IPS DF 4.7 (cell line): ENCODE measurements around the gene IL13RA1.
"Not testable (repeated sequence)": the region's sequence is repeated elsewhere in the genome, so short reads cannot be mapped to it uniquely, and the experiment has no call there.

Experiments
- DNase-seq: peaks from one replicate; pipeline ENCODE4 v3.0.0-alpha.2; 2013; ENCODE audit warnings: low spot score; ENCODE audit errors: extremely low read depth

IL13RA1 gene

DNA sequence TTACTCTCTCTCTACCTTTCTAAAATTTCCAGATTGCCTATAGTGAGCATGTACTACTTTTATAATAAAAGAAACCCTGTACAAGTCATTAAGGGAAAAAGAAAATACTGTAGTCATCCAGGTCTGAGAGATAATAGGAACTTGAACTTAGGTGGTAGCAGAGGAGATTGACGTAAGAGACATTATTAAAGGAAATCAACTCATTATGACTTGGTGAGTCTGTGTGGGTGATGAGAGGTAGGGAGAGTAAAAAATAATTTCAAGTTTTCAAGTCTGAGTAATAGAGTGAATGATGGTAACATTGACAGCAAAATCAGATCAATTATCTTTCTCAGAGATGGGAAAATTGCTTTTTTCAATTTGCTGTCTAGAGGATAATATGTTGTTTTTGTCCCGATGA, 52.2 kb downstream of the IL13RA1 start:
- no peak for DNase-seq

DNA sequence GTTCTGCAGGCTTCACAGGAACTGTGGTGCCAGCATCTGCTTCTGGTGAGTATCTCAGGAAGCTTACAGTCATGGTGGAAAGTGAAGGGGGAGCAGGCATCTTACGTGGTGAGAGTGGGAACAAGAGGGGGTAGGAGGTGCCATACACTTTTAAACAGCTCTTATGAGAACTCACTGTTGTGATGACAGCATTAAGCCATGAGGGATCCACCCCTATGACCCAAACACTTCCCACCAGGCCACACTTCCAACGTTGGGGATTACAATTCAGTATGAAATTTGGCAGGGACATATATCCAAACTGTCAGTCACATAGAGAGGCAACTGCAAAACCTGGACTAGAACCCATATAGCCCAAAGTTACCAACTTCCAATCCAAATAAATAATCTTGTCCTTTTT, 53.1 kb downstream of the IL13RA1 start:
- DNase-seq = no peak

DNA sequence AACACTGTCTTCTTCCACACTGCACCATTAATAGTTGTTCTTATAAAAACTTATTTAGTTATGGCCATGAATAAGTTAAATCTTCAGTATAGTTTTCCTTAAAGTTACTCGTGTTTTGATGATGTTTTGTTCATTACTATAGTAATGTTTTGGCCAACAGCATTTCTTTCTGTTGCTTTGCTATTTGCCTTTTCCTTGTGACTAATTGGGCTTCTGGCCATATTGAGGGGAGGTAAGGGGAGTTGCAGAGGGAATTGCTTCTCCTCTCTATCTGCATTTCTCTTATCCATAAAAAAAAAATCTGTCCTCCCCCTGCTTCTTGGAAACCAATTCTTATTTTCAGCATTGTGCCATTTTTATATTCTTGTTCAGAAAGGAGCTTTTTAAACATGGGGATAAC, 53.5 kb downstream of the IL13RA1 start:
- no peak for DNase-seq

DNA sequence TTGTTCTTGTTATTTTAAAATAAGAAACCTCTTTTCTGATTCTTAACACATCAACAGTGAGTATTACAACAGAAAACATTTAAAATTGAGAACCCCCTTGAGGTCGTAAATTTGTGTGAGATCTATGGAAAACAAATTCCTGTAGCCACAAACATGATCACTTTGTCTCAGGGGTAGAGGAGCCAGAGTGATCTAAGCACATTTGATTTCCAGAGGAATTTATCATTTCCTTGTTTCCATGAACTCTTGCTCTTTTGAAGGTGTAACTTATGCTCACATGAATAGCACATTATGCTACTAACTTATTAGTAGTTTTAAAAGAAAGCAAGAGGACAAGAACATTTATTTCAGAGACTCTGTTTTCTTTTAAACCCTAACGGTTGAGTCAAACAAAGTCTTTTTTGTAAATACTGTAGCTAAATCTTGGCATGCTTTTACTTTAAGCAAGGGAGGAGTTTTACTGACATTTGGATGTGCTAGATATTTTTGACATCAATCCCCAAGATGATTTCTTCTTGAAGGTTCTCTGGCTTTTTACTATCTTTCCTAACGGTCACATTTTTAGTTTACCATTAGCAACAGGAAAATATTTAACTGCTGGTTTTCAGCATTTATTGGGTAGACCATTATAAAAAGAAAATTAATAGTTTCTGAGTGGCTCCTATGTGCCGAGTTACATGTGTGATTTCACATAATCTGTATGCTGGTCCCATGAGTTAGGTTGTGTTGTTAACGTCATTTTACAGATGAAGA, 68.3 kb downstream of the IL13RA1 start:
- DNase-seq = no peak

DNA sequence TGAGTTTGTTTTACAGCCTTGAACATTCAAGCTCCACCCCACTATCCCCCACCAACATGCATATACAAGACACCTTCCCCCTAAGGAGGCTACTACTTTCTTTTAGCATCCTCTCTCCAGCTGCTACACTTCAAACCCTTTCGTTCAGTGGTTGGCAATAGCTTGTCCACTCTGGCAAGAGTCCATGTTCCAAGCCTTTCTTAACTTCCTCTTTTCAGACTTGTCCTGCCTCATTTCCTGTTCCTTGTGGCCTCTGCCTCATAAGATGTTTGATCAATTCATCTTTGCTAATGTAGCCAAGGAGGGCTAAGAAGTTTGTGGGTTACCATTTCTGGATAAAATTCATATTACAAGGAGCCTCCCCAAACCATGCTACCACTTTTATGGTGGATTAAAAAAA, 75.5 kb downstream of the IL13RA1 start:
- no peak for DNase-seq

DNA sequence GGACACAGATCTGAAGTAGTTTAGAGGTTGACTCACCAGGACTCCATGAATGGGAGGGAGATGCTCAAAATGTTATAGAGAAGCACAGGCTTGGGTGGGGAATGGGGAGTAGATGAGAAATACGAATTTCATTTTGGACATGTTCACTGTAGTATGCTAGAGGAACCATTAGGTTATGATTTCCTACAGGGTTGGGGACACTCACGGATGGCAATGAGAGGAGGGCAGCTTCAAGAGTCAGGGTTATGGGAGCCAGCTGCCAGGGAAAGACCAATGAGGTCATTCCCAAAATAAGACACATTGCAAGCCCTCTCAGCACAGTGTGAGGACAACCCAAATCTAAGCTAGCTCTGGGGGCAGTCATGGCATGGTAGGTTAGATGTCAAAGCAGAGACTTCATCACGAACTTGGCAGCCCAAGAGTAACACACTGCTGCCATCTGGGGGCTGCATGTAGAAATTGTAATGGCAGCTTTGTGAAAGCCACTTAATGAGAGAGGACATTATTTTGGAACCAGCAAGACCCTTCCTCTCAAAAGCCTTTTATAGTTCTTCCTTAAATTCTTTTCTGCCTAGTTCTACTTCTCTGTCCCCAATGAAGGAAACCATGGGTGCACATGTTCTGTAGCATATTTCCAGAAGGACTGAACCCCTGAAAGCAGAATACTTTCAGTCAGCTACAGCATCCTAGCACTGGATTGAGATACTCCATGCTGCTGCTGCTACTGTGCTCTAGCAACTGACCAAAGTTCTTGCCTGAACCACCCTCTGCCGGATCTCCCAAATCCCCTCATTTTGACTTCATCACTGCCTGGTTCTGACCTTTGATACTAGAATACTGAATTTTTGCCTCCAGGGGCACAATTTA, 80.0 kb downstream of the IL13RA1 start:
- no peak for DNase-seq

DNA sequence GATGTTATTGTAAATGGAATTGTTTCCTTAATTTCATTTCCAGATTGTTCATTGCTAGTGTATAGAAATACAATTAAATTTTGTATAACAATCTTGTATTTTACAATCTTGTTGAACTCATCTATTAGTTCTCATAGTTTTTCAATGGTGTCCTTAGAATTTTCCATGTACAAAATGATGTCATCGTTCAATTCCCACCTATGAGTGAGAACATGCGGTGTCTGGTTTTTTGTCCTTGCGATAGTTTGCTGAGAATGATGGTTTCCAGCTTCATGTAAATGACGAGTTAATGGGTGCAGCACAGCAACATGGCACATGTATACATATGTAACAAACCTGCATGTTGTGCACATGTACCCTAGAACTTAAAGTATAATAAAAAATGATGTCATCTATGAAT, 89.9 kb downstream of the IL13RA1 start:
- DNase-seq = not testable (repeated sequence)

DNA sequence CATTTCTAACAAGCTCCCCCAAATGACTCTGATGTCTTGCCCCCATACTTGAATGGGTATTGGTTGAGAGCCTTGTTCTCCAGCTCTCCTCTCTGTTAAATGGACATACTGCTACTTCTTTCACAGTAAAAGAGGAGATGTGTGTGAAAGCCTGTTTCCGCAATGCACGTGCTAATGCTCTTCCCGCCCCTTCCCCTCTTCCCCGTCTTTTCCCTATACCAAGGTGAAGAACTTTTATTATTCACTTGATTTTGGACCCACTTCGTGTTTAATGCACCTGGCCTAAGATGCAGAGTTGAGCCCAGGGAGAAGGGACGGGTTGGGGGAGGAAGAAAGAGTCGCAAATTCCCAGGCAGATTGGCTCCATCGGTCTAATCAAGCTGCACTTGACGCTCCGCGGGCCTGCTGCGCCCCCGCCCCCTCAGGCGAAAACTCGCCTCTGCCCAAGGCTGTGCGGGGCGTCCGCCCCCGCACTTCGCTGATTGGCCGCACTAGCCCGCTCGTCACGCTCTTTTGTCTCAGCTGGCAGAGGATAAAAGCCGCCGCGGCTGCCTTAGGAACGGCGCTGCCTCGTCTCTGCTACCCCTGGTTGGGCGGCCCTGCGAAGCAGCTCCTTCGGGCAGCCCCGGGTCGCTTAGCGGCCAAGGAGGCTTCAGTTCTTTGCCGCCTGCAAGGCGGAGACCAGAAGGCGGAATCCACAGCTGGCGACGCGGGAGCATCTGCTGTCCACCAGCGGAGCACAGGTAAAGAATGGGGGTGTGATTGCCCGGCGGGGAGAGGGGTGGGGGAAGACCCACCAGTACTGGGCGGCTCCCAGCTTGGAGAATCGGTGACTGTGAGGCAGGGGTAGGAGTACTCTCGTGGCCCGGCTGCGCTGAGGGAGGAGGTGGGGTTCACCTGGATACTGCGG, 96.1 kb downstream of the IL13RA1 start, which contains the start of gene ZCCHC12:
TSS of gene ZCCHC12 (plus strand) at position 562 of the 910 bp plus-strand sequence. CDS start 1,421 bp downstream, outside the sequence.
- no peak for DNase-seq

DNA sequence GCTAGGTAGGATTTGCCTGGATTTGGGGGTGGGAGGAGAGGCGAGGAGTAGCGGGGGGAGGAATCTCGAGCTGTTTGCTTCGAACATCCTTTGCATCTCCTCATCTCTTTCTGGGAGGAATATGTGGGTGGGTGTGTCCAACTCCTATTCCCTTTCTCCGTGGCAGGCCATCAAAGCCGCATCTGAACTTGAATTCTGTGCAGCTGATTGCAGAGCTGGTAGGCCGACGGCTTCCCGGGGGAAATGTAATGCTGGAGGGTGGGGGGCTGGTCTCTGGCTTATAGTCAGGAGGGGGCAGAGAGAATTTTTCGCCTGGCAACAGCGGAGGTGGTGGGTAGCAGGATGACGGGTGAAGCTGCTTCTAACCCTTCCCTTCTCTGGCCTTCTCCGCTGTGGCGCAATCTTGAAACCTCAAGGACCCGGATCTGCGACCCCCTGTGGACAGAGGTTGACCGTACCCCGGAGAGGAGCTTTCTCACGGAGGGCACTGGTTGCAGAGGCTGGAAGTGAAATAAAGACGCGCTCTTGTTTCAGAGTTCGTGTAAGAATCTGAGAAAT, 96.8 kb downstream of the IL13RA1 start:
- DNase-seq = no peak

DNA sequence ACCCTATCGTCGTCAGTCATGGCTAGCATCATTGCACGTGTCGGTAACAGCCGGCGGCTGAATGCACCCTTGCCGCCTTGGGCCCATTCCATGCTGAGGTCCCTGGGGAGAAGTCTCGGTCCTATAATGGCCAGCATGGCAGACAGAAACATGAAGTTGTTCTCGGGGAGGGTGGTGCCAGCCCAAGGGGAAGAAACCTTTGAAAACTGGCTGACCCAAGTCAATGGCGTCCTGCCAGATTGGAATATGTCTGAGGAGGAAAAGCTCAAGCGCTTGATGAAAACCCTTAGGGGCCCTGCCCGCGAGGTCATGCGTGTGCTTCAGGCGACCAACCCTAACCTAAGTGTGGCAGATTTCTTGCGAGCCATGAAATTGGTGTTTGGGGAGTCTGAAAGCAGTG, 97.8 kb downstream of the IL13RA1 start:
- no peak for DNase-seq

DNA sequence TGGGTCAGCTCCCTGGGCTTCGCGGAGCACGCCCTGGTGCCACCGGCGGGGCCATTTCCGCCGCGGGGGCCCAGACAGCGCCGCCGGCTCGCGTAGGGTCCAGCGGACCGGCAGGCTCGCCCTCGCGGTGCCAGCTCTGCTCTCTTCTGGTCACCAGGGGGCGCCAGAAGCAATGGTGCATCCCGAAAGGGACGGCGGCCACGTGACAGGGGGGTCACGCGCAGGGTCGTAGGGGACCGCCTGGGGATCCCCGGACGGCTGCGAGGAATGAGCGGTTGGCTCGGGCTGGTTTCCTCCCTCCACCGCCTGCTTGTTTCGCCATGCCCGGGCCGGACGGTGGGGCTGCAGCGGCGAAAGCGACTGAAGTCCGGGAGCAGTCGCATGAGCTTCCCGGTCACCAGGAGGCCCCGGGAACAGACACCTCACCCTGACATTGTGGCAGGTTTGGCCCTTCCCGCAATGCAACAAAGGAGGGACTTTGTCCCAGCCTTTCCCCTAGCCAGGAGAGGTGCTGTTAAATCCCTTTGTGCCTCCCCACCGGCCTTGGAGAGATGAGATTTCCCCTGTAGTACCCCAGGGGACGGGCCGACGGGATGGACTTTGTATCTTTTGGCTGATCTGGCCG, 112.0 kb downstream of the IL13RA1 start:
- no peak for DNase-seq
